Anterior cingulate cortex (tissue), 58 donors: ENCODE measurements around the gene CARD10.

Source experiments
- DNase-seq, 58 donors: peaks; one replicate each; lab custom pipeline; 2025; lab: John Stamatoyannopoulos, UW

The CARD10 gene

GRCh38 chr22:37445501-37445900 is 73.7 kb downstream of the CARD10 start:
- no peak for DNase-seq

- DNase-seq: no peak
Observed at GRCh38 chr22:37443977-37444376, 75.2 kb downstream of the CARD10 start.

GRCh38 chr22:37443086-37443485 is 76.1 kb downstream of the CARD10 start:
- peak in 1 of 58 donors; percentile 21 for DNase-seq

- DNase-seq: no peak
Observed at GRCh38 chr22:37442537-37442936, 76.7 kb downstream of the CARD10 start.

- DNase-seq: no peak
Observed at GRCh38 chr22:37442135-37442534, 77.1 kb downstream of the CARD10 start.

GRCh38 chr22:37440875-37441274 is 78.3 kb downstream of the CARD10 start:
- DNase-seq: no peak
